Stimulated activated CD8-positive, alpha-beta memory T cell treated with anti-CD3 and anti-CD28 coated beads, Interleukin-15, amount 100 ng/mL, for 48 hours (primary cell): ENCODE data around the gene CRACR2B.
A peak's percentile ranks its signal among the peaks of the same experiment; 100 is the strongest.

Experiments
- DNase-seq, 2 donors: peaks; one replicate each; pipeline ENCODE4 v3.0.0-alpha.2; 2020; ENCODE audit warnings: low read depth in 2 of 2

CRACR2B gene

GRCh38 chr11:826227-826621 is 1.5 kb upstream of the CRACR2B start:
- no peak for DNase-seq

DNA sequence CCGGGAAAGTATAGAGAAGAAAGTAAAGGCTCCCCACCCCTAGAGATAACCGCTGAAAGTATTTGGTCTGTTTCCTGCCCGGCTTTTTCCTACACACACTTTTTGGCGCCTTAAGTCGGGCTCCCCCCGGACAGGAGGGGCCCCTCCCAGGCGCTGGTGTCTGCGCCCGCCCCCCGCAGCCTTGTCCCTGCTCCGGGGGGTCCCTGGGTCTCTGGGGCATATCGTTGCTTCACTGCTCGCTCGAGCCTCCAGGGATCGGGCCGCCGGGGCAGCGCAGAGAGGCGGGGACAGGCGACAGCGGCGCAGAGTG is 928 bp upstream of the CRACR2B start:
- DNase-seq = no peak

GRCh38 chr11:827146-827896 is 398 bp upstream of the CRACR2B start:
- no peak for DNase-seq

GRCh38 chr11:828506-829175 is 922 bp downstream of the CRACR2B start:
- DNase-seq = no peak

DNA sequence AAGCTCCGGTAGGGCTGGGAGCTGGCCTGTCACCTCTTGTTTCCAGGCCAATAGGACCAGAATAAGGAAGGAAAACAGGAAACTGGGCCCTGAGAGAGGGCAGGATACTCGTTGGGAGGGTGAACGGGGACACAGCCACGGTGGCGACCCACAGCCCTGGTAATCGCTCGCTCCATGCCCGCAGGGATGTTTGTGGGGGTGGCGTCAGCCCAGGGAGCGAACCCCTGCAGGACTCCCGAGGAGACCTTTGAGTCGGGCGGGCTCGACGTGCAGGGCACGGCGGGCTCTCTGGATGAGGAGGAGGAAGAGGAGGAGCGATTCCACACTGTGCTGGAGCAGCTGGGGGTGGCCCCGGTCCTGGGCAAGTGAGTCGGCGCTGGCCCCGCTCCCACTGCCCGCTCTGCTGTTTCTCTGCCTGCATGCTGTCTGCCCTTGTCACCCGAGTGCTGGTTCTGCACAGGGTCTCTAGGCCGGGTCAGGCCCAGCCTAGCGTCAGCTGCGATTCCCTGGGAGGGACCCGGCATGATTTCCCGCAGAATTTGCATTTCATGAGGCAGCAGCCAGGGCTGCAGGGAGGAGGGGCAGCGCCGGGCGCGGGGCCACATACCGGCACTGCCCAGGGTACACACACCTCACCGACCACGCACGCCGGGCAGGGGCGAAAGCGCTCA is 1.6 kb downstream of the CRACR2B start:
- DNase-seq = no peak

GRCh38 chr11:829847-830294 is 2.2 kb downstream of the CRACR2B start:
- no peak for DNase-seq

DNA sequence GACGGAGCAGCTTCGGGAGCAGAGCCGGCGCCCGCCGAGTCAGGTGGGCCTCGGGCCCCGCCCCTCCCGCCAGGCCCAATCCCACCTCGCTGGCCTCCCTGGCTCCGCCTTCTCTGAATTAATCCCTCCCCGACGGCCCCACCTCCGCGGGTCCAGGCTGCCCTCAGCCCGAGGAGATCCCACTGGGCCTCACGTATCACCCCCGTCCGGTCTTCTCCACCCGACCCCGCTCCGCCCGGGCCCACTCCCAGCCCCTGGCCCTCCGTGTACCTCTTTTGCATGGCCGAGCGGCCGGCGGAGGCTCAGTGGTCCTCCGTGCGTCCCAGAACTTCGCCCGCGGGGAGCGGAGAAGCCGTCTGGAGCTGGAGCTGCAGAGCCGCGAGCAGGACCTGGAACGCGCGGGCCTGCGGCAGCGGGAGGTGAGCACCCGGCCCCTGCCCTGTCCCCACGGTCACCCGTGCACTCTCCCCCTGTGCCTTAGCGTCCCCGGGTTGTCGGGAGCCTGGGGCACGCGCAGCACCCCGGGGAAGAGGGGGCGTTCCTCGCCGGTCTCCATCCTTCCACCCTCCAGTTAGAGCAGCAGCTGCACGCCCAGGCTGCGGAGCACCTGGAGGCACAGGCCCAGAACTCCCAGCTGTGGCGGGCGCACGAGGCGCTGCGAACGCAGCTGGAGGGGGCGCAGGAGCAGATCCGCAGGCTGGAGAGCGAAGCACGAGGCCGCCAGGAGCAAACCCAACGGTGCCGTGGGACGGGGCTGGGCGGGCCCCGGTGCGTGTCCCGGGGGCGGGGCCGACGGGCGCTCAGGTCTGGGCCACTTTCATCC is 2.8 kb downstream of the CRACR2B start:
- DNase-seq = peak in 1 of 2 donors; percentile 65

GRCh38 chr11:831118-831864 is 3.6 kb downstream of the CRACR2B start:
- DNase-seq = no peak

DNA sequence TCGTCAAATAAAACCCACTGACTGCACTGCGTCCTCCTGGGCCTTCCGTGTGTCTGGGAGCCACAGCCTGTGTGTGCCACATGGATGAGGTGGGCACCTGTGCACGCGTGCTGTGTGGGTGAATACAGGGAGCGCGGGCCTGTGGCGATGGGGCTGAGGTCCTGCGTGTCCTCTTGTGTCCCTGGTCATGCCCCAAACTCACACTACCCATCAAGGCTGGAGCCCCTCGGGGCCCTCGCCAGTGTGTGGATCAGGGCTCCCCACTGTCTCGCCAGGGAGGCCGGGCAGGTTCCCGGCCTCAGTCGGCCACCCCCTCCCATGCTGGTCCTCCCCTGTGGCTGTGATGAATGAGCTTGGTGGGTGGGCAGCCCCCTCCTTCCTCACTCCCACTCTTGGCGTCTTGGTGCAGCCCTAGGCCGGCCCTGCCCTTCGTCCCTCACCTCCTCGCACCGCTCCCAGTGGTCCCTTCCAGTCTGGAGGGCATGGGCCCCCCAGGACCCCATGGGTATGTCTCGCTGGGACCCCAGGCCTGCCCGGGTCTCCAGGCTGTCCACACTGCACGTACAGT is 4.3 kb downstream of the CRACR2B start:
- DNase-seq = no peak

GRCh38 chr11:832529-833113 is 4.9 kb downstream of the CRACR2B start, which contains the start of gene CD151:
Gene CD151 (plus strand): TSS chr11:832952. CDS start chr11:836070, 3,118 bp downstream.
- DNase-seq = peak in 1 of 2 donors; percentile 56

DNA sequence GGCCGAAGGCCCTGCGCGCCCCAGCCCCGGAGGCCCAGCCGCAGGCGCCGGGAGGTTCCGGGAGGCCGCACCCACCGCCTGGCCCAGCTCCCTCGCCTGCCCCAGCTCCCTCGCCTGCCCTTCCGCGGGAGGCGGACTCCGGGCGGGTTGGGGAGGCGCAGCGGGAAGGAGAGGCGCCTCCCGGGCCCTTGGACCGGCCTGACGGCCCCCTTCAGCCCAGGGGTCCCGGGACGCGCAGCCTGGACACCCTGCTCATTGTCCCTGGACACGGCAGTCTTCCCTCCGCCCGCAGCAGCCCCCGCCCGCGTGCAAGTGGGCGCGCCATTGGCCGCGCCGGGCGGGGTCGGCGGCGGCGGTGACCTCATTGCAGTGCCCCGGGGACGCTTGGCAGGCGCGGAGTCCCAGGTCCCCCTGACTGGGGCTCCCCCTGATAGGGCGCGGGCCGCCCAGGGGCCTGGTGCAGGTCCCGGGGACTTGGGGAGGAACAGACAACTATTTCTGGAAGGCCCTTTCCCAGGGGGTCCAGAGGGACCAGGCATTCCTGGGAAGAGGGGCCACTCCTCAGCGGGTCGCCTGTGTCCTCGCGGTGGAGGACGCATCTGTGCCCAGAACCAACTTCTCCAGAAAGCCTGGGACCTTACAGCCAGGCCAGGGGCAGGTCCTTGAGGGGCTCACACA is 5.5 kb downstream of the CRACR2B start:
- DNase-seq = no peak

DNA sequence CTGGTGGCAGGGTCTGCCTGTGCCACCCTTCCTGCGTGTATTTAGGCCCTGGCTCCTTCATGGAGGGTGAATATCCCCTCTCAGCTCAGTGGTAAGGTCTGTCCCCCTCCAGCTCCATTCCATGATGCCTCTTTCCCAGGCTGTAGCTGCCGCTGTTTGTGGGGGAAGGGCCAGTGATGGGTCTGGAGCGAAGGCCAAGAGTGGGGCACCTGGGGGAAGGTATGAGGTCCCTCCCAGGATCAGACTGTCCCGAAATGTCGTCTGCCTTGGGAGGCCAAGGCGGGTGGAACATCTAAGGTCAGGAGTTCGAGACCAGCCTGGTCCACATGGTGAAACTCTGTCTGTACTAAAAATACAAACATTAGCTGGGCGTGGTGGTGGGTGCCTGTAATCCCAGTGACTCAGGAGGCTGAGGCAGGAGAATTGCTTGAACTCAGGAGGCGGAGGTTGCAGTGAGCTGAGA is 6.2 kb downstream of the CRACR2B start:
- DNase-seq = no peak

GRCh38 chr11:834371-835316 is 6.9 kb downstream of the CRACR2B start:
- no peak for DNase-seq

DNA sequence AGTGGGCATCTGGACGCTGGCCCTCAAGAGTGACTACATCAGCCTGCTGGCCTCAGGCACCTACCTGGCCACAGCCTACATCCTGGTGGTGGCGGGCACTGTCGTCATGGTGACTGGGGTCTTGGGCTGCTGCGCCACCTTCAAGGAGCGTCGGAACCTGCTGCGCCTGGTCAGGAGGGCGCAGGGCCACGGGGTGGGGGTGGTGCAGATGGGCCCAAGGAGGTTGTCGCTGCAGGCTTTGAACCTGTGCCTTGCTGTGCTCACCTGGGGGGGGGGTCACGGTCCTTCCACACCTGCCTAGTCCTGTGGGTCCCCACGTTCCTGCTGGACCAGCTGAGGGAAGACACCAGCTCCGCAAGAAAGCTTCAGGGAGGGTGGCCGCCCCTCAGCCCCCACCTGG is 8.6 kb downstream of the CRACR2B start:
- DNase-seq = no peak

GRCh38 chr11:836700-837099 is 9.0 kb downstream of the CRACR2B start:
- no peak for DNase-seq

GRCh38 chr11:837189-837989 is 9.7 kb downstream of the CRACR2B start:
- no peak for DNase-seq

DNA sequence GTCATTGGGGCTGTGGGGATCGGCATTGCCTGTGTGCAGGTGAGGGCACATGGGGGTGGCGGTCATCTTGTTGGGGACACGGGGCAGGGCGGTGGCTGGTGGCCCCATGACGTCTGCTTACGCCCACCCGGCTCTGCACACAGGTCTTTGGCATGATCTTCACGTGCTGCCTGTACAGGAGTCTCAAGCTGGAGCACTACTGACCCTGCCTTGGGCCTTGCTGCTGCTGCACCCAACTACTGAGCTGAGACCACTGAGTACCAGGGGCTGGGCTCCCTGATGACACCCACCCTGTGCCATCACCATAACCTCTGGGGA is 10.2 kb downstream of the CRACR2B start:
- no peak for DNase-seq
